Osteoblast (primary cell): ENCODE data around the gene MCUR1. TPM values are rescaled to one million over a fixed set of nuclear protein-coding genes. Genes with fewer than 3 reads are reported as not detected.
A peak's percentile ranks its signal among the peaks of the same experiment; 100 is the strongest.

Source experiments
- DNase-seq: peaks from one replicate; pipeline ENCODE4 v3.0.0; 2011; ENCODE audit warnings: low spot score, mixed read lengths; ENCODE audit not compliant: insufficient read length; ENCODE audit errors: missing footprints
- H2AFZ ChIP-seq: 2 replicates; pipeline ENCODE4 v1.6.0; 2011; ENCODE audit warnings: mild to moderate bottlenecking, low read length
- H3K27ac ChIP-seq: 2 replicates; pipeline ENCODE4 v1.5.1; 2011; ENCODE audit warnings: mild to moderate bottlenecking, low read depth, low read length, moderate library complexity
- H3K27me3 ChIP-seq: 2 replicates; pipeline ENCODE4 v1.6.0; 2012; ENCODE audit warnings: mild to moderate bottlenecking, control low read depth, inconsistent platforms, low read length, moderate library complexity; ENCODE audit not compliant: insufficient read depth
- H3K36me3 ChIP-seq: 2 replicates; pipeline ENCODE4 v1.5.1; 2011; ENCODE audit warnings: mild to moderate bottlenecking, low read length, control low read depth, moderate library complexity; ENCODE audit not compliant: insufficient read depth
- H3K4me1 ChIP-seq: 2 replicates; pipeline ENCODE4 v1.5.1; 2011; ENCODE audit warnings: mild to moderate bottlenecking, low read length, control low read depth, moderate library complexity; ENCODE audit not compliant: insufficient read depth
- H3K4me2 ChIP-seq: 2 replicates; pipeline ENCODE4 v1.6.0; 2011; ENCODE audit warnings: mild to moderate bottlenecking, low read length; ENCODE audit not compliant: insufficient read depth
- H3K4me3 ChIP-seq: fragments of 200-600 bp; sonication (generic); 3 replicates; pipeline ENCODE4 v1.5.1; 2012; ENCODE audit warnings: mild to moderate bottlenecking, low read length, inconsistent platforms; ENCODE audit not compliant: insufficient read depth
- H3K79me2 ChIP-seq: 2 replicates; pipeline ENCODE4 v1.6.0; 2012; ENCODE audit warnings: mild to moderate bottlenecking, low read length, control low read depth, inconsistent platforms; ENCODE audit not compliant: insufficient read depth
- H3K9me3 ChIP-seq: 2 replicates; pipeline ENCODE4 v1.5.1; 2011; ENCODE audit warnings: low read depth, low read length, control low read depth
- H4K20me1 ChIP-seq: 2 replicates; pipeline ENCODE4 v1.6.0; 2012; ENCODE audit warnings: mild to moderate bottlenecking, low read length, control low read depth; ENCODE audit not compliant: insufficient read depth
- total RNA-seq: library from RNA; depleted of rRNA; stranded (reverse); fragments of >200 nt; gene quantifications from 2 replicates; pipeline ENCODE4 v1.2.3, GENCODE V29; 2012
- TF ChIP-seq, protein P1 (sequence below): IDR thresholded peaks from 2 replicates; pipeline ENCODE4 v1.5.1; 2011; ENCODE audit warnings: mild to moderate bottlenecking, low read depth, low read length, moderate library complexity; ENCODE audit errors: extremely low read depth

Gene MCUR1
- total RNA-seq, 1 donor = 14.8 TPM

DNA sequence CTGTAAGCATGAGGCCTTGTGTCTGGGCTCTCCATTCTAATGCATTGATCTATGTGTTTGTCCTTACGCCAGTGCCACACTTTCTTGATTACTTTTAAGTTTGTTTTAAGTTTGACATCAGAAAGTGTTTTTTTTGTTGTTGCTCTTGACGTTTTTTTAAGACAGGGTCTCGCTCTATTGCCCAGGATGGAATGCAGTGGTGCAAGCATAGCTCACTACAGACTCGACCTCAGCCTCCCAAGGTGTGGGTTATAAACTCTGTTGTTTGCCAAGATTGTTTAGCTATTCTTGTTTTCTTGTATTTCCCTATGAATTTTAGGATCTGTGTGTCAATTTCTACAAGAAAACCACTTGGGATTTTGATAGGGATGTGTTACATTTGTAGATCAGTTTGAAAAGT is 5.6 kb downstream of the MCUR1 start:
- H4K20me1 ChIP-seq = peaks cover 12% of the 10 kb centered on the region
- no peak overlapping the region for H3K4me2 ChIP-seq
- TF ChIP-seq, protein P1, sequence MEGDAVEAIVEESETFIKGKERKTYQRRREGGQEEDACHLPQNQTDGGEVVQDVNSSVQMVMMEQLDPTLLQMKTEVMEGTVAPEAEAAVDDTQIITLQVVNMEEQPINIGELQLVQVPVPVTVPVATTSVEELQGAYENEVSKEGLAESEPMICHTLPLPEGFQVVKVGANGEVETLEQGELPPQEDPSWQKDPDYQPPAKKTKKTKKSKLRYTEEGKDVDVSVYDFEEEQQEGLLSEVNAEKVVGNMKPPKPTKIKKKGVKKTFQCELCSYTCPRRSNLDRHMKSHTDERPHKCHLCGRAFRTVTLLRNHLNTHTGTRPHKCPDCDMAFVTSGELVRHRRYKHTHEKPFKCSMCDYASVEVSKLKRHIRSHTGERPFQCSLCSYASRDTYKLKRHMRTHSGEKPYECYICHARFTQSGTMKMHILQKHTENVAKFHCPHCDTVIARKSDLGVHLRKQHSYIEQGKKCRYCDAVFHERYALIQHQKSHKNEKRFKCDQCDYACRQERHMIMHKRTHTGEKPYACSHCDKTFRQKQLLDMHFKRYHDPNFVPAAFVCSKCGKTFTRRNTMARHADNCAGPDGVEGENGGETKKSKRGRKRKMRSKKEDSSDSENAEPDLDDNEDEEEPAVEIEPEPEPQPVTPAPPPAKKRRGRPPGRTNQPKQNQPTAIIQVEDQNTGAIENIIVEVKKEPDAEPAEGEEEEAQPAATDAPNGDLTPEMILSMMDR = no peak
- H3K79me2 ChIP-seq = peaks cover 64% of the 10 kb centered on the region
- no peaks in the 10 kb centered on the region for H3K9me3 ChIP-seq
- no peak overlapping the region for H3K27ac ChIP-seq
- no peaks in the 10 kb centered on the region for H3K27me3 ChIP-seq
- no peak overlapping the region for H2AFZ ChIP-seq
- peaks cover 14% of the 10 kb centered on the region for H3K4me1 ChIP-seq
- no peak for DNase-seq
- no peak overlapping the region for H3K4me3 ChIP-seq
- H3K36me3 ChIP-seq = peaks cover 7% of the 10 kb centered on the region

DNA sequence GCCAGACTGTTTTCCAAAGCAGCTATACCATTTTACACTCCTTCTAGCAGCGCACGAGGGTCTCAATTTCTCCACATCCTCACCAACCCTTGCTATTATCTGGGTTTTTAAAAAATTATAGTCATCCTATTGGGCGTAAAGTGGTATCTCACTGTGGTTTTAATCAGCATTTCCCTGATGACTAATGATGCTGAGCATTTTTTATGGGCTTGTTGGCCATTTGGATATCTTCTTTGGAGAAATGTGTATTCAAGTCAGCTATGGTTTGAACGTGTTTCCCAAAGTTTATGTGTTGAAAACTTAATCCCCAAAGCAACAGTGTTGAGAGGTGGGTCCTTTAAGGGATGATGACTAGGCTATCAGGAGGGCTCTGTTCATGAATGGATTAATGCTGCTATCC is 6.7 kb downstream of the MCUR1 start:
- peaks cover 7% of the 10 kb centered on the region for H3K36me3 ChIP-seq
- no peak overlapping the region for H3K4me3 ChIP-seq
- H3K79me2 ChIP-seq = peaks cover 54% of the 10 kb centered on the region
- H3K27me3 ChIP-seq = no peaks in the 10 kb centered on the region
- H3K4me1 ChIP-seq = peaks cover 8% of the 10 kb centered on the region
- H4K20me1 ChIP-seq = peaks cover 9% of the 10 kb centered on the region
- no peak overlapping the region for H3K27ac ChIP-seq
- no peak overlapping the region for H2AFZ ChIP-seq
- no peak overlapping the region for H3K4me2 ChIP-seq
- H3K9me3 ChIP-seq = no peaks in the 10 kb centered on the region
- TF ChIP-seq, protein P1 = no peak
- DNase-seq = peak; percentile 58

DNA sequence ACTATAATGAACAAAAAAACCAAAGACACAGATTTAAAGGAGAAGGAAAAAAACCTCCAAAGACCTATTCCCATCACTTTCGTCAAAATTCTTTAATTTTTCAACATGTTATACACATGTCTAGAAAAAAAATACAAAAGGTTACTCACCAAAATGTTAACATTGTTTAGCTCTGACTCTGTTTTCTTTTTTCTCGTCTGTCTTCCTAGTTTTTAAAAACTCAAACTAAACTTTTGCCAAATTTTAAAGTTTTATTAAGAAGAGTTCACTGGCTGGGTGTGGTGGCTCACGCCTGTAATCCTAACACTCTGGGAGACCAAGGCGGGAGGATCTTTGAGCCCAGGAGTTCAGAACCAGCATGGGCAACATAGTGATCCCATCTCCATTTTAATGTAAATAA is 10.8 kb downstream of the MCUR1 start:
- H3K9me3 ChIP-seq = no peaks in the 10 kb centered on the region
- no peak overlapping the region for H2AFZ ChIP-seq
- H3K4me3 ChIP-seq = no peak overlapping the region
- H3K4me1 ChIP-seq = peaks cover 4% of the 10 kb centered on the region
- H3K27me3 ChIP-seq = no peaks in the 10 kb centered on the region
- H3K27ac ChIP-seq = no peak overlapping the region
- DNase-seq = no peak
- H3K36me3 ChIP-seq = peaks cover 21% of the 10 kb centered on the region
- no peak overlapping the region for H3K4me2 ChIP-seq
- H3K79me2 ChIP-seq = peaks cover 21% of the 10 kb centered on the region
- peaks cover 2% of the 10 kb centered on the region for H4K20me1 ChIP-seq
- TF ChIP-seq, protein P1 = no peak

DNA sequence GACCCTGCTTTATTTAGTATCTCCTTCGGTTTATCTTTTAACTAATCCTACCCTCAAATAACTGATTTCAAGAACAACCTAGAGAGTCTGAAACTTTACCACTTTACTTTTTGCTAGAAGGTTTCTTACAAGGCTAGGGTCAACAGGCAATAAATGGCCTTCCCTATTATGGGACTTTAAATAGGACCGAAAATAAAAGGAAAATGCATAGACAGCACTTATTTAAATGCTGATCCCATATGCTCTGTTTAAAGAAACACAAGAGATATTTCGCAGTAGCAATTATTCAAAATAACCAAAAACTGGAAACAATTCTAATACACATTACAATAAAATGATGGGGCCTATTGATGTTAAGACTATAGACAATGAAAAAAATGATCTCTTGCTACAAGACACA is 13.7 kb downstream of the MCUR1 start:
- Histone ChIP-seq H3K36me3 (peaks cover 18% of the 10 kb centered on the region), H3K9me3 (no peaks in the 10 kb centered on the region), H3K27ac (no peak overlapping the region), H3K4me3 (no peak overlapping the region), H3K79me2 (no peaks in the 10 kb centered on the region), H3K4me2 (no peak overlapping the region), H3K27me3 (no peaks in the 10 kb centered on the region), H3K4me1 (peaks cover under 1% of the 10 kb centered on the region), H4K20me1 (peaks cover 2% of the 10 kb centered on the region), H2AFZ (no peak overlapping the region)
- TF ChIP-seq, protein P1 = no peak
- no peak for DNase-seq
